ENCODE results near the gene HINT1.

Gene HINT1

GRCh38 chr5:131165119-131165727, at the start of gene HINT1:
Gene HINT1 (minus strand): TSS chr5:131165256. CDS start chr5:131165205, 51 bp downstream.
- Mint-ChIP-seq H3K27me3 (ENCODE audit: low read depth, poor library complexity) (peaks cover 6% of the 10 kb centered on the region), H3K4me1 (peaks cover 38% of the 10 kb centered on the region), H3K4me3 (peak within 1 kb of the TSS; percentile 98), H3K27ac (peak within 1 kb of the TSS; percentile 100), H3K9me3 (no peaks in the 10 kb centered on the region), H3K36me3 (ENCODE audit: low read depth) (peaks cover 31% of the 10 kb centered on the region)
- no peak for TF ChIP-seq CTCF (IDR thresholded peaks at IDR 0.05)
- DNase-seq: peak; percentile 94

- Mint-ChIP-seq H3K27me3 (ENCODE audit: low read depth, poor library complexity) (peaks cover 7% of the 10 kb centered on the region), H3K36me3 (ENCODE audit: low read depth) (no peaks in the 10 kb centered on the region), H3K4me3 (no peak overlapping the region), H3K9me3 (no peaks in the 10 kb centered on the region), H3K4me1 (peaks cover 25% of the 10 kb centered on the region), H3K27ac (no peak overlapping the region)
- DNase-seq: no peak
- no peak for TF ChIP-seq CTCF (IDR thresholded peaks at IDR 0.05)
Measured at GRCh38 chr5:131214609-131215227, 49.7 kb upstream of the HINT1 start.

GRCh38 chr5:131212471-131213021, 47.5 kb upstream of the HINT1 start:
- Mint-ChIP-seq H3K9me3 (no peaks in the 10 kb centered on the region), H3K4me3 (no peak overlapping the region), H3K36me3 (ENCODE audit: low read depth) (no peaks in the 10 kb centered on the region), H3K27me3 (ENCODE audit: low read depth, poor library complexity) (no peaks in the 10 kb centered on the region), H3K27ac (no peak overlapping the region), H3K4me1 (peaks cover 34% of the 10 kb centered on the region)
- DNase-seq: no peak
- TF ChIP-seq CTCF (IDR thresholded peaks at IDR 0.05): no peak

GRCh38 chr5:131211669-131212068, 46.6 kb upstream of the HINT1 start:
- H3K27ac Mint-ChIP-seq: no peak overlapping the region
- H3K27me3 Mint-ChIP-seq (ENCODE audit: low read depth, poor library complexity): no peaks in the 10 kb centered on the region
- no peaks in the 10 kb centered on the region for H3K9me3 Mint-ChIP-seq
- DNase-seq: no peak
- peaks cover 34% of the 10 kb centered on the region for H3K4me1 Mint-ChIP-seq
- H3K4me3 Mint-ChIP-seq: no peak overlapping the region
- no peak for TF ChIP-seq CTCF (IDR thresholded peaks at IDR 0.05)
- H3K36me3 Mint-ChIP-seq (ENCODE audit: low read depth): no peaks in the 10 kb centered on the region

- no peak for TF ChIP-seq CTCF (IDR thresholded peaks at IDR 0.05)
- peak overlapping the region; percentile 8 for H3K4me3 Mint-ChIP-seq
- peak overlapping the region; percentile 51 for H3K27ac Mint-ChIP-seq
- no peak for DNase-seq
- peaks cover 31% of the 10 kb centered on the region for H3K4me1 Mint-ChIP-seq
- H3K36me3 Mint-ChIP-seq (ENCODE audit: low read depth): no peaks in the 10 kb centered on the region
- no peaks in the 10 kb centered on the region for H3K9me3 Mint-ChIP-seq
- no peaks in the 10 kb centered on the region for H3K27me3 Mint-ChIP-seq (ENCODE audit: low read depth, poor library complexity)
Measured at GRCh38 chr5:131210151-131210510, 45.1 kb upstream of the HINT1 start.
